NCI-H1417 (cell line): ENCODE data around the gene METTL8.
"Not testable (repeated sequence)": the region's sequence is repeated elsewhere in the genome, so short reads cannot be mapped to it uniquely, and the experiment has no call there.

Experiments used
- DNase-seq, 3 experiments: peaks; one replicate each; lab custom pipeline; 2025; lab: John Stamatoyannopoulos, UW

METTL8 gene

DNA sequence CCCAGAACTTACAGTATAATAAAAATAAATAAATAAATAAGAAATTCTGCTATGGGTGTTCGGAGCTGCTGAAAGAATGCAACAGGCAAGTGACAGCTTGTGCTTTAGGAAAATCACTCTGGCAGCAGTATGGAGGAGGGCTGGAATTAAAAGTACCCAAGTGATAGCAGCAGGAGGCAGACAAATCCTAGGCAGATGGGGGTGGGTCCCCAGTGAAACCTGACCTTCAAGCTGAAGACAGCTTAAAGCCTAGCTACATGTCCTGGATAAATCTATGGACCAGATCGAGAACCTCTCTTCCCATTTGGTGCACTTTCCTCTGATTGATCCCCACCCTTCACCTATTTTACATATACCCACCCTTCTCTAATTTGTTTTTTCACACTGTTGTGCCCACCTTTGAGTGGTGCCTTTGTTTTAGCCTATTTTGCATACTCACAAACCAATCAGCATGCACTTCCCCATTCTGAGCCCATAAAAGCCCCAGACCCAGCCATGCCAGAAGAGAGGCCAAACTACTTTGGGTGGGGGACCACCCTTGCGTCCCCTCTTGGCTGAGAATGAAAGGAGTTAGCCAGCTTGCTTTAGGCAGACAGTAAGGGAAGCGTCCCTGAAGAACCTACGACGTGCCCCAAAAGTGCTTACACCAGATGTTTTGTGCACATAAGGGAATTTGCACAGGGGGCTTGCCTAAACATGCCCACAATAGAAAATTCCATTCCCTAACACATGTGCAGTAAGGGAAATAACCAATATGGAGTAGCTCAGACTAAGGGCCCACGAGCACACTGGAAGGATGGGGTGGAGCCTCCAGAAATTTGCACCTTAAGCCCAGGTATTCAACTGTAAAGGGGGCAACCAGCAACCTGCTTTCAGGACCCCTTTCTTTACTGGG lies 3.0 kb downstream of the METTL8 start:
- DNase-seq: no peak

DNA sequence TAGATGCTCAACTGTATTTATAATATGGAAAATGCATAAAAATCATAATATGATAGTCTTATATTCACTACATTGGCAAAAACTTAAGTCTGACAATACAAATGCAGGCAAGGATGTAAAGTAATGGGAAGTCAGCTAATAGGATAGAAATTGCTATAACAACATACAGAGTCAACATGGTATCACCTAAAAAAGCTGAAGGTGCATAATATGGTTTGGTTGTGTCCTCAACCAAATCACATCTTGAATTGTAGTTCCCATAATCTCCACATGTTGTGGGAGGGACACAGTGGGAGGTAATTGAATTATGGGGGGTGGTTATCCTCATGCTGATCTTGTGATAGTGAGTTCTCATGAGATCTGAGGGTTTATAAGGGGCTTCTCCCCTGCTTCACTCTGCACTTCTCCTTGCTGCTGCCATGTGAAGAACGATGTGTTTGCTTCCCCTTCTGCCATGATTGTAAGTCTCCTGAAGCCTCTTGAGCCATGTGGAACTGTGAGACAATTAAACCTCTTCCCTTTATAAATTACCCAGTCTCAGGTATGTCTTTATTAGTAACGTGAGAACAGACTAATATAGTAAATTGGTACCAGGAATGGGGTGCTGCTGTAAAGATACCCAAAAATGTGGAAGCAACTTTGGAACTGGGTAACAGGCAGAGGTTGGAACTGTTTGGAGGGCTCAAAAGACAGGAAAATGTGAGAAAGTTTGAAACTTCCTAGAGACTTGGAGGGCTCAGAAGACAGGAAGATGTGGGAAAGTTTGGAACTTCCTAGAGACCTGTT lies 10.9 kb downstream of the METTL8 start:
- DNase-seq: not testable (repeated sequence)

DNA sequence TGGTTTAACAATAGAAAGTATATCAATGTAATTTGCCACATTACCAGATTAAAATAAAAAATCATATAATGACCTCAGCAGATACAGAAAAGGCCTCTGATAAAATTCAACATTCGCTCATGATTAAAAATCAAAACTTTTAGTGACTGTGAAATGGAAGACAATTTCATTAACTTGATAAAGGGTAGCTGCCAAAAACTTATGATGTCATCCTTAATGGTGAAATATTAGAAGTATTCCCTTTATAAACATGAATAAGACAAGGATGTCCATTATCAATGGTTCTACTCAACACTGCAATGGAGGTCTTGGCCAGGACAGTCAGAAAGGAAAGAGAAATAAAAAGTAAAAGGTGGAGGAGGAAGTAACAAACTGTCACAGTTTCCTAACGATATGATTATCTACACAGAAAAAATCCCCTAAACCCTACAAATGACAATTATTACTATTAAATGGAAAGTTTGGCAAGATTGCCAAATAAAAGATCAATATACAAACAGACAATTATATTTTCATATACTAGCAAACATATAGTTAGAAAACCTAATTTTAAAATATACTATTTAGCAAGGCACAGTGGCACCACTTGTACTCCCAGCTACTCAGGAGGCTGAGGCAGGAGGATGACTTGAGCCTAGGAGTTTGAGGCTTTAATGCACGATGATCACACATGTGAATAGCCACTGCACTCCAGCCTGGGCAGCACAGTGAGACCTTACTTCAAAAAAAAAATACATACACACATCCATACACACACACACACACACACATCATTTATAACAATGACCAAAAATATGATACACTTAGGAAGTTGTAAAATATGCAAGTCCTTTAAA lies 12.8 kb downstream of the METTL8 start:
- no peak for DNase-seq

DNA sequence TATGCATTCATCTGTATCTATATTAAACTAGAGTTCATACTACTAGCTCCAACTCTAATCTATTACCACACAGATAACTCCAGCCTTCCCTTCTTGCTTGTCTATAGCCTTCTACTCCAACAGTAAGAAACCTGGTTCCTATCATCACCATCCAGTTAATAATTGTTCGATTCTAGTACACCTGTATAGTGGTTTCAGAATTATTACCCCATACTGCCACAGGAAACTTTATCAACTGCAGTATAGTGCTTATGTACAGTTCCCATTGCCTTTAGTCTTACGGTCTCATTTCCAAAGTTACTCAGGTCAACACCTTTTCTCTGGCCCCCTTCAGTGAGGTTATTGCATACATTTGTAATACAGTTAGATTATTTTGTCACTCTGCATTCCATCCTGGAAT lies 14.5 kb downstream of the METTL8 start:
- DNase-seq: no peak

DNA sequence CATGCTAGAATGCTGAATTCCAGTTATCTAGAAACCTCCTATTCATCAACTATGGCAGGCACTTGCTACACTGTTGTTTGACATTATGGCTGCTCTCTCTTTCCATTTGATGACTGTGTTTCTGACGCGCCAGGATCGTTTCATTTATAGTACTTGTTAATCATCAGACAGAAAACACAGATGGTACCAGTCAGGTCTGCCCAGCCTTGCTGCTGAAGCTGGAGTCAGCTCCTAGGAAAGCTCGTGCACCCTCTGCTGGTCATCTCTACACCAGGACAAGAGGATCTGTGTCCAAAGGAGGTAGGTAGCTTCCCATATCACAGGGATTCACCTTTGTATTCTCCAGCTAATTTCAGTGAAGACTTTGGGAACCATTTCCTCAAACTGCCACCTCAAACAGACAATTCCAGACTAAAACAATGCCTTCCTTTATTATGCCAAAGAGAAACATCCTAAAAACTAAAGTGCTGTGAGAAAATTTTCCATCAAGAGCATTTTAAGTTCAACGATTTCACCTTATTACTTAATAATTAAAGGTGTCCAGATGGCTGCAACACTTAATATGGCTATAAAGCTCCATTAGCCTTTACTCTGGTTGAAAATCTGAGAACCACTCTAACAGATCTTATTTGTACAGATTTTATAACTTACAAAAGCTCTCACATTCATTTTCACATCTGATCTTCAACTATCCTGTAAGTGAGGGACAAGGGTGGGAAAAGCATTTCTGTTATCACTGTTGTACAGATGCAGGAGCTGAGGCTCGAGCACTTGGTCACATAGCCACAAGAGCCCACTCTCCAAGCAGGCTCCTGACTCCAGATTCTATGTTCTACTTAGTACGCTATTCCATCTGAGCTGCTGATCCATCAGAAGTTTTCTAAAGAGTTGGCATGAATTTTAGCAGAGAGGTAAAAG lies 17.5 kb downstream of the METTL8 start:
- peak; percentile 63 to 90 (median 68) for DNase-seq

DNA sequence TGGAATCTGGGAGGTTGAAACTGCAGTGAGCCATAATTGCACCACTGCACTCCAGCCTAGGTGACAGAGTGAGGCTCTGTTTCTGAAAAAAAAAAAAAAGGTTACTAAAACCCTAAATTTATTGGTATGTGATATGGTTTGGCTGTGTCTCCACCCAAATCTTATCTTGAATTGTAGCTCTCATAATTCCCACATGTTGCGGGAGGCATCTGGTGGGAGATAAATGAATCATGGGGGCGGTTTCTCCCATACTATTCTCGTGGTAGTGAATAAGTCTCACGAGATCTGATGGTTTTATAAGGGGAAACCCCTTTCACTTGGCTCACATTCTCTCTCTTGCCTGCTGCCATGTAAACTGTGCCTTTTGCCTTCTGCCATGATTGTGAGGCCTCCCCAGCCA lies 19.1 kb downstream of the METTL8 start:
- DNase-seq: not testable (repeated sequence)

DNA sequence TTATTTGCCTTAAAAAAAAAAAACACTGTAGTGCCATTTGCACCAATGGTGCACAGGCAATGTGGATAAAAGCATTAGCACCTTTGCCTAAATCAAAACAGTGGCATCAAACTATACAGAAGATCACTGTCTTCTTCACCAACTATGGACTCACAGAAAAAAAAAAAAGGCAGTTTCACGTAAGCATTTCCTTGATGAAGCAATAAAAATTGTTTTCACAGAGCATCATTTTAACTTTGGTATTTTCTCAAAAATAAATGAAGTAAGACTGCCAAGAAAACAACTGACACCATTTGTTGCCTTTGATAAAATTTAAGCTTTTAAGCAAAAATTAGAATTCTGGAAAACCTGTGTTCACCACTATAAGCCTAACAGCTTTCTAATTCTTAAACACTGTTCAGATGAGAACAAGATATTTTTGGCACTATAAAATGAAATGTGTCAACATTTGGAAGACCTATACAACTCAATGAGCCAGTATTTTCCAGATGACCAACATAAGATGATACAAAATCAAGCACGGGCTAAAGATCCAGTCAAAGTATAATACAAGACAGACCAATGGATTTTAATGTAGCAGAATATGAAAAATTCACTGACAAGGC lies 21.1 kb downstream of the METTL8 start:
- no peak for DNase-seq

DNA sequence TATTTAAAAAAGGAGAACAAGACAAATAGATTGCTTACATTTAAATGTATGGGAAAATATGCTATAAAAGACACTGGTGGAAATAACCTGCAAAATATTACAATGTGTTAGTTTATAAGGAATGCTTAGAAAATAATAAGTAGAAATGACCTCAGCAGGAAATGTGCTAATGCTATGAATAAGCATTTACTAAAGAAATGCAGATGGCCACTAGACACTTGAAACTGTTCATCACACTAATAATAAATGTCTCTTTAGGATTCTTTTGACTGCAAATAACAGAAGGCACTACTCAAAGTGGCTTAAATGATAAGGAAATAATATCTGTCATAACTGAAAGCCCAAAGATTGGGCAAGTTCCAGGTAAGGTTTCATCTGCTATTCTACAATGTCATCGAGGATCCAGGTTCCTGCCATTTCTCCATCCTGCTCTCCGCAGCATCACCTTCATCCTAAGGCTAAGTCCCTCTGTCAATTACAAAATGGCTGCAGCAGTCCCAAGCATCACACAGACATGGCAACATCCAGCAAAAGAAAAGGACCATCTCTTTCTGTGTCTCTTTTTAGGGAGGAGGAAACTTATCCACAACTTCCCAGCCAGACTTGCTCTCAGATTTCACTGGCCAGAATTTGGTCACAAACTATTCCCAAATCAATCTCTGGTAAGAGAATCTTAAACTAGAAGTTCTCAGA lies 21.9 kb downstream of the METTL8 start:
- no peak for DNase-seq

DNA sequence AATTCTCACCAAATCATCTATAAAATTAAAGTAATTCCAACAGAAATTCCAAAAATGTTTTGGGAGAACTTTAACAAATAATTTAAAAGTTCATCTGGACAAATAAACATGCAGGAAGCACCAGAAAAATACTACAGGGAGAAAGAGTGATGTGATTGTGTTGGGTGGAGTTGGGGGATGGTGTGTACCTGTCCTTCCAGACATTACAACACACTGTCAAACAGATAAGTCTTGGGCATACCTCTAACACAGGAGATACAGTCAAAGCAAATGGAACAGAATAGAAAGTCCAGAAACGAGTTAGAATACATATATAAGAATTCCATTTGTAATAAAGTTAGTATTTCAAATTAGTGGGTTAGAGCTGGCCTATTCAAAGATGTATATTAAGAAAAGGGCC lies 22.6 kb downstream of the METTL8 start:
- DNase-seq: no peak

DNA sequence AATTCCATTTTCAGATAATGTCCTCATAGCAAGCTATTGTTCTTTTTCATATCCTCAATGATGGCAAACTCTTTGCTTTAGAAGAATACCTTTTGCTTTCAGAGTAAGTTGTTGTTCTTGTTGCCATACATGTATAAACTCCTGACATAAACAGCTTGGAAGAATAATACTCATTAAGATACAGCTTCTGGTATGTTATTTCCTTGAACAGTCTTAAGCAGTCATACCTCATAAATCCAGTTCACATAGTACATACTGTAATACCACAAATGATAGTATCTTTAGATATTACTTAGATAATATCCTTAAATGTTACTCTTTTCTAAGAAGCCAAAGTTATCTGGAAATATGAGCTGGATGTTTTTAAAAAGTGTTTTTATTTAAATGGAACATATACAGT lies 23.2 kb downstream of the METTL8 start:
- DNase-seq: no peak

DNA sequence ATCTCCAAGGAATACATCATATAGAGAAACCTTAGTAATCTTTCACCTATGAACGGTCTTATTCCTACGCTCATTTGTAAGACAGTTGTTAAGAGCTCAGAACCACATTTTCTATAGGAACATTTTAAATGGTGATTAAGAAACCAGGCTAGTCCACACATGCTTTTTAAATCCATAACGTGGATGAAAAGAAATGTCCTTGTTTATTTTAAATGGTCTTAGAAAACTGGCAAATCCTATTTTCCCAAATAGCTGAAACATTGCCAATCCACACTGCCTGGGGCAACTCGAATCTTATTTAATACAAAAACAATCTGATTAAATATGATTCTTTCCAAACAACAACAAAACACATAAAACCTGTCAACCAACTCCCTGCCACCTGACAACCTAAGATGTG lies 23.7 kb downstream of the METTL8 start:
- DNase-seq: no peak

DNA sequence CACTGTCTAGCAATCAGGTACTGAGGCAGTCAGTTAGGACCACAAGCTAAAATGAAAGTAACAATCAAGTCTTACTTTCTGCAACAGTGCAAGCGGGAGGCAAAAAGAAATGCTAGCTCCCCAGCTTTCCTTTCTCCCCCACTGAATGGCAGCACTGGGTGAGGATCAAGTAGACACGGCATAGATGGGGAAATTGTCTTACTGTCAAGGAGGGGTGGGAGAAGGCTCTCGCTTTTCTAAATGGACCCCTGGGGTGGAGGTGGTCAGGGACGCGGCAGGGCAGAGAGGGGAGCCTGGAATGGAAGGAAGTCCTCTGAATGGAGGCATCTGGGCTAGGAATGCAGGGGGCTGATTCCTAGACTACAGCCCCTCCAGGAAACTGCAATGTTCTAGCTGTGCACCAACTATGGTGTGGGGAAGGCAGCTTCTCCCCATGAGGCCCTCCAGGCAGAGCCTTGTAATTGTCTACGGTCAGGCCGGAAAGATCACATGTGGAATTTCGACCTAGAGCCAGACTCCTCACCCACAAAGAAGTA lies 24.3 kb downstream of the METTL8 start:
- DNase-seq: no peak

DNA sequence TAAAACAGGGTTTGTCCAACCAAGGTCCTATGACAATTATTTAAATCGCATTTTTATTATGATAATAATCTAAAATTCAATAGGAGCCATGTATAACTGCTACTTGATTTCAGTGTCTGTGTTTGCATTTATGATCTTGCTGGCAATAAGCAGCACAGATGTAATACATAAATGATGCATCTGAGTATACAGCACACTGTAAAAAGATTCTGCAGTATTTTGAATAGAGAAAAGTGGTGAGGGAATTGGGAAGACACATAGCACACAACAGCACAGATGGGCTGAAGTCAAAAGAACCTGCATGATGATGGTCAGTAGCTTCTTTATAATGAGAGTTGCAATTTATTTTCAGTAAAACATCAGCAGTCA lies 26.1 kb downstream of the METTL8 start:
- no peak for DNase-seq

DNA sequence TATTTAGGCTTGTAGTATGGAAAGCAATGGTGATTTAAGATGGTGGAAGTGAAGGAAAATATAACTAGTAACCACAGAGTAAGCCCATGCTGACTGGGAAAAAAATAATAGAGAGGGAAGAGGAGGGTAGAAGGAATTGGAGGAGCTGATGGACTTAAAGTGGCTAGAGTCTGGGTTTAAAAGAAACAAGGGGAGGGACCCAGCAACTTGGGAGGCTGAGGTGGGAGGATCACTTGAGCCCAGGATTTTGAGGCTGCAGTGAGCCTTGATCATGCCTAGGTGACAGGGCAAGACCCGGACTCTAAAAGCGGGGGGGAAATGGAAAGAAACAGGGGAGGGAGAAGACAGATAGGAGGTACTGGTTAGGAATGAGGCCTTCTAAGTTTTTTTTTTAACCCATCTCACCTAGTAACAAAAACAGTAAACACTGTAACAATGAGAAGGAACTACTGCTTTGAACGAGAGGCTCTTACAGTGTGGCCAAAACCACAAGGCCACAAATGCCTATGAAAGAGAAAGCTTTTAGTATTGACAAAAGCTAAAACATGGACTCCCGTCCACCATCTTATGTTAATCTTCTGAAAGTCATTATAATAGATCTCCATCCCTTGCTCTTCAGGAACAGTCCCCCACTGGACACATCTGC lies 26.6 kb downstream of the METTL8 start:
- DNase-seq: no peak

DNA sequence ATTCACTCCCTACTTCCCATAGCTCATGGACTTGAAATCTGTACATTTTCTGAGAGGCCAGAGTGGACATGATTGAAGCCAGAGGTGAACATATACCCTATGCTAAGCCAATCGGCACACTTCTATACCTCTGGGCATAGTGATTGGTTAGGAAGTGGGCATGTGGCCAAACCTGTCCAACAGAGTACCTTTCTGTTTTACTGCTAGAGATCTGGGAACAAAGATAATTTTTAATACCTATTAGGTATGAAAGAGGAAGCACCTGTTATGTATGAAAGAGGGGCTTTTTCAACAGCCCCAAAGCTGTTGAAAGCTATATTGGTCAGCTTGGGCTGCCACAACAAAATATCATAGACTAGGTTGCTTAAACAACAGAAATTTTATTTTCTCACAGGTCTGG lies 27.7 kb downstream of the METTL8 start:
- no peak for DNase-seq

DNA sequence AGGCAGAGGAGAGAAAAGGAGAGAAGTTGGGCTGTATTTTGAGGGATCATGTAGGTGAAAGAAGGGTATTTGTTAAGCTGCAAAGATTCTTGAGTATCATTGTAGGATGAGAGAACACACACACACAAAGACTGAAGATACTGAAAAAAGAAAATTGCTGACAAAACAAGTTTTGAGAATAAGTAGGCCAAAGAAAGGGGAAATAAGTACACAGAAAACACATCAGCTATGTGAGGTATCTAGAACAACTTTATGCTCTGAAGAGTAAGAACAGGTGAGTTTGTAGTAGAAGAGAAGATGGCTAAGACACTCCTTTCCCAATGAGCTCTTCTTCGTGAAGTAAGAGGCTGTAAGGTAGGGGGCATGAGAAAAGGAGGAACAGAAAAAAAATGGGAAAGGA lies 28.2 kb downstream of the METTL8 start:
- DNase-seq: no peak

DNA sequence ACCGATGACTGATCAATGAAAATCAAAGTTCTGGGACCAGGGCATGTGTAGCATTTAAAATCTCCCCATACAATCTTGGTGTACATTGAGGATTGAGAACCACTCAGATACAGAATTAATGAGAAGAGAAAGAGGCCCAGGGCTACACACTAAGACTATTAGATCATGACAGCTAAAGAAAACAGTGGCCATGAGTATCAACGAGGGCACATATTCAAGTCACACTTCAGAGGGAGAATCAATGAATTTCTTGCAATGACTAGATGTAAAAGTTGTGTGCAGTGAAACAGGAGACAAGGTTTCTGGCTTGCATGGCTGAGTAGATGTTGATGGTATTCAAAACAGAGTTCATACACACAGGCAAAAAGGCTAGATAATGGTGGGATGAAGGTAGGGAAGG lies 29.1 kb downstream of the METTL8 start:
- no peak for DNase-seq

DNA sequence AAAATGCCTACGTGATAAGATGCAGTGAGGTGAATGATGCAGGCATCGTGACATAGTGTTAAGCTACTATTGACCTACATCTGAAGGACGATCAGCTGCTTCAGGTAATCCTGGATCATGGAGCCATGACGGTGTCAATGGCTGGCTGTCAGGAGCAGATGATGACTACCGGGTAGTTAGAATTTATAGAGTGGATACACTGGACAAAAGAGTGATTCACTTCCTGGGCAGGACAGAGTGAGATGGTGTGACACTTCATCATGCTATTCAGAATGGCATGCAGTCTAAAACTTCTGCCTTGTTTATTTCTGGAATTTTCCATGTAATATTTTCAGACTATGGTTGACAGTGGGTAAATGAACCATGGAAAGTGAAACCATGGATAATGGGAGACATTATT lies 29.5 kb downstream of the METTL8 start:
- no peak for DNase-seq

DNA sequence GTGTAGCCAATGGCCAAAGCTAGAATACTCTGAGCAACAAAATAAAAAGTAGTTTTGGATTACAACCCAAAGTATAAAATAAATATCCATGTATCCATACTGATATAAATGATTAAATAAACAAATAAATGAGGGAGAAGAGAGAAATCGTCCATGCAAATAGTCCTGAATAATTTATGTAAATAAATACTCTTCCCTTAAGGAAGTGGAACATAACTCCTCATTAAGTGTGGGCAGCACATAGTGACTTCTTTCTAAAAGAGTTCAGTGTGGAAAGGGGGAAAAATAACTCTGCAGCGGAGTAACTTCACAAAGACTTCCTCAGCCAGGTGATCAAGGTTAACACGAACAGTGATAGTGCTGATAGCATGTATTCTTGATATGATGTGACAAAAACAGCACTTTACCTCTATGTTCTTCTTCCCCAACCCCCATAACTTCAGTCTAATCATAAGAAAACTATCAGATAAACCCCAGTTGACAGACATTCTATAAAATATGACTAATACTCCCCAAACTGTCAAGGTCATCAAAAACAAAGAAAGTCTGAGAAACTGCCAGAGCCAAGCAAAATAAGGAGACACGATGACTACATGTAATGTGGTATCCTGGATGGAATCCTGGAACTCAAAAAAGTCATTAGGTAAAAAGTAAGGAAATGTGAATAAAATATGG lies 30.7 kb downstream of the METTL8 start:
- DNase-seq: no peak
